Activated naive CD4-positive, alpha-beta T cell treated with anti-CD3 and anti-CD28 coated beads, Interleukin-2, amount 50 U/mL, for 16 hours (primary cell): ENCODE measurements around the gene BTN2A1.
"Not testable (repeated sequence)": the region's sequence is repeated elsewhere in the genome, so short reads cannot be mapped to it uniquely, and the experiment has no call there.

Source experiments
- DNase-seq: peaks from one replicate; pipeline ENCODE4 v3.0.0-alpha.2; 2020

Gene BTN2A1

DNA sequence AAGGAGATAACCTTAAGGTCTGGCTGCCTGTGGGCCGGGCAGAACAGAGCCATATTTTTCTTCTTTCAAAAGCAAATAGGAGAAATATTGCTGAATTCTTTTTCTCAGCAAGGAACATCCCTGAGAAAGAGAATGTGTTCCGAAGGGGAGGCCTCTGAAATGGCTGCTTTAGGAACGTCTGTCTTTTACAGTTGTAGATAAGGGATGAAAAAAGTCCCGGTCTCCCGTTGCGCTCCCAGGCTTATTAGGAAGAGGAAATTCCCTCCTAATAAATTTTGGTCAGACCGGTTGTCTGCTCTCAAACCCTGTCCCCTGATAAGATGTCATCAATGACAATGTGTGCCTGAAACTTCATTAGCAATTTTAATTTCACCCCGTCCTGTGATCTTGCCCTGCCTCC lies 24.1 kb upstream of the BTN2A1 start:
- DNase-seq: not testable (repeated sequence)

DNA sequence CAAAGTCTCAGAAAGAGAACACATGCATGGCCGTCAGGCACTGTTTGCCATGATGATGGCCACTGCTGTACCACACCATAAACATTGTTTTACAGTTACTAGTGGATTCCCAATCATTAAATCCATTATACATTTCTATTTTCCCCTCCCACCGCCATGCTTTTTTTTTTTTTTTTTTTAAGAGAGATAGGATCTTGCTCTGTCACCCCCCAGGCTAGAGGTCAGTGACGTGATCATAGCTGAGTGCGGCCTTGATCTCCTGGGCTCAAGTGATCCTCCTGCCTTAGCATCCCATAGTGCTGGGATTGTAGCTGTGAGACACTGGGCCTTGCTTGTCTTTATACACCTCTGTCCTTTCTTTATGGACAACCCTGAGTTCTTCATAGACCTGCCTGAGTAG lies 21.7 kb upstream of the BTN2A1 start:
- no peak for DNase-seq

DNA sequence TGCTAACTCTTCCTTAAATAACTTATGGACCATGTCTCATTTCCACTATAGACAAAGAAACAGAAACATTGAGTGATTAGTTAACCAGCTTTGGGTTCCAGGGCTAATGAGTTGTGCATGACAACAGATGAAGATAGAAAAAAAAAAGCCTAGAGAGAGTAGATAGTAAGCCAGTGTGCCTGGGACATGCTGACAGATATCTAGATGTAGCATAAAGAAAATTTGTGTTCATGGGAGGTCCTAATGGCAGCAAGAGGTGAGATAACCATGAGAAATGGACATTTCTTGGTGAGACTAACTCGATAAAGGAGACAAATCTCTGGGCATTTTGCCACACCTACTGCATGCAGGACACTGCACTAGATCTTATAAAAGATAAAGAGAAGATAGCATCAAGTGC lies 20.2 kb upstream of the BTN2A1 start:
- no peak for DNase-seq

DNA sequence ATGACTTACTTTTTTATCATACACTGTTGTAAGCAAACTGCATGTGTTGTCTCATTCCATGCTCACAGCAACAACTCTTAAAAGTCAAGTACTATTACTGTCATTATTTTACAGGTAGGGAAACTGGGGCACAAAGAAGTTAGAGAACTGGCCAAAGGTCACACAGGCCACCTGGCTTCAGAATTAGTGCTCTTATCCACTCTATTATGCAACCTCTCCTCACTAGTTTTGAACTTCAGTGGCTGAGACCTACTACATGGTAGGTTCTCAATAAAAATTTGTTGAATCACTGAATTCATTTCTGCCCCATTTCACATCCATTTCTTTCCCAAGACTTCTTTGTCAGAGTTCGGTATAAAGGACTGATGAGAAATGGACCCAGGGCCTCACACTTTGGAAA lies 19.8 kb upstream of the BTN2A1 start:
- DNase-seq: no peak

DNA sequence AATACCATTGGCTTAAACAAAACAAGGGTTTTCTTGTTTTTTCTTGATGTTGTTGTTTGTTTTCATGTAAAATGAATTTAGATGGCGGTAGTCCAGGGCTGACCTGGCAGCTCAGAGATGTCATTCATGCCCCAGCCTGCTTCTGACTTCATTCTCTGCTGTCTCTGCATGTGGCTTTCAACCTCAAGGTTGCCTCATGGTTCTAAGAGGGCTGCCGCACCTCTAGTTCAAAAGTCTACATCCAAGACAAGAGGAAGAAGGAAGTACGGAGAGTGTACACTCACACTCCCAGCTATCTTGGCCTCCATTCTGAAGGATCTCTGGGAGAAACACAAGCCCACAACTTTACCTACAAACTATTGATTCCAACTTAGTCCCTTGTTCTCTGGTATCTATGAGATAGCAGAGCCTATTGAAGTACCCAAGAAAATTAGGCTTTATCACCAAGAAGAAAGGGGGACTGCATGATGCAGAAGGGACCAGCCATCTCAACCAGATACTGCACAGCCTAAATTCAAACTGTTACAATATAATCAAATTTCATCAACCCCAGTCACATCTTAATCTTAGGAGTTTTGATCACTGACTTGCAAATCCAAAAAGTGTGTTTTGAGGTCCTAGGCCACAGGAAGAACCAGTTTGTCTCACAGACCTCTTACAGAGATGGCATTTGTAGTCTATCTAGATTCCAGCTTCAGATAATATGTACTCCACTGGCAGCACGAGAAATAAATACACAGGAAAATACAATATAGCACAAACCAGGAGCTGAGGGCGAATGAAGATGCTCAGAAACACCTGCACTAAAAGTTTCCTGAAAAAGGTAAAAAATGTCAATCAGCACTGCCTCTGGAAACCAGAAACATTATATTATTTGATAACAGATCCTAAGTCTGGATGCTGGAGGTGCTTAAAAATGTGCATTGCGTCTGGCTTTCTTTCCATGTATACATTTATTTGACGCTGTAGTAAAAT lies 18.3 kb upstream of the BTN2A1 start:
- no peak for DNase-seq

DNA sequence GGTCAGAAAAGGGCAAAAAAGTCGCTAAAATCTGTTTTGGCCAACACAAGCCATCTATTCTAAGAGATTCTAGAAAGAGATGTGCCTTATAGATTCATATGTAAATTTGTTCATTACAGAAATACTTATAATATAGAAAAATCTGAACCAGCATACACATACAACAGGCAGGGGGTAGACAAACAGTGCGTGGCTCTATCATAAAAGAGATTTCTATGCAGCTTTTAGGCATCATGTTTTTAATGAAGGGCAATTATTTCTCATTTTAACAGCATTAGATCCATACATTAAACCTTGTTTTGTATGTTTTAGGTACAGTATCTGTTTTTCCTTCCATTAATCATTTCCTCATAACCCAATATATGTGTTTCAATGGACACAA lies 16.8 kb upstream of the BTN2A1 start:
- DNase-seq: no peak

DNA sequence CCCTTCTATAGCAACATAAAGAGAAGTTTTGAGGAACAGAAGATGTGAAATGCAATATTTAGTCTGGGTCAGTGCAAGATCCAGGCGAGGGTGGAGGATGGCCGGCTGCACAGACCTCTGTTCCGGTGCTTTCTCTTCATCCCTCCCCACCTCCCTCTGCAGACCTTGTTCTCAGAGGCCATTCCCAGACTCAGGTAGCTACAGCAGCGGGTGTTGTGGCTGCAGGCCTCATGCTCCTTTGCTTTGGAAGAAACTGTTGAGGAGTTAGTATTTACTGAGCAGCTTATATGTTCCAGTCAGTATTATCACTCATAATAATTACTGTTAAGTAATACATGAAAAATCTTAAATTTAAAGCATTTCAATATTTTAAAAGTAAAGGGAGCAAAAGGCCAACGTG lies 15.8 kb upstream of the BTN2A1 start:
- DNase-seq: no peak

DNA sequence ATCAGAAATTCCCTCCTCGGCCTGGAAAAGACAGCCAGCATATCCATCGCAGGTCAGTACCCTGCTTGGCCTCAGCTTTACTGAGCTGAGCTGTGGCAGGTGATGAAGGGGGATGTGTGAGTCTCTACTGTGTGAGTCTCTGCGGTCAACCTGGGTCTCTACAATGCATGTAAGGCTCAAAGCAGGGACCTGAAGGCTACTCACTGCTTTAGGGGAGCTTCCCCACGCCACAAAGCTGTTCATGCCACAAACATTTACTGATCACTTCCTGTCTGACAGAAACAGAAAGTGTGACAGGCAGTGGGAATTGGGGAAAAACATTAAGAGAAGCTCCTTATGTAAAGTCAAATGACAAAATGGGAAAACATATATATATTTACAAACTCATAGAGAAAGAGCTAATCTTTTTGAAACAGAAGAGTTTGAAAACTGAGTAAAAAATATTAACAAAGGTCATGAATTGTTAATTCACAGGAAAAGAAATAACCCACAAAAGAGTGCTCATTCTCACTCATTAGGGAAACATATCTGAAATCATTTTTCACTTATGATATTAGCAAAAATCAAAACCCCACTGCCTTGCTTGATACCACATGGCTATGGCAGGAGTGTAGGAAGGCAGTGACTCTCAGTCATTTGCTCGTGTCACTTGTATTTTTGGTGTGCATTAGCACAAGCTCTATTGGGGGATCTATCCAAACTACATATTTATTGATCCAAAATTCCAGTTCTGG lies 11.7 kb upstream of the BTN2A1 start:
- DNase-seq: no peak

DNA sequence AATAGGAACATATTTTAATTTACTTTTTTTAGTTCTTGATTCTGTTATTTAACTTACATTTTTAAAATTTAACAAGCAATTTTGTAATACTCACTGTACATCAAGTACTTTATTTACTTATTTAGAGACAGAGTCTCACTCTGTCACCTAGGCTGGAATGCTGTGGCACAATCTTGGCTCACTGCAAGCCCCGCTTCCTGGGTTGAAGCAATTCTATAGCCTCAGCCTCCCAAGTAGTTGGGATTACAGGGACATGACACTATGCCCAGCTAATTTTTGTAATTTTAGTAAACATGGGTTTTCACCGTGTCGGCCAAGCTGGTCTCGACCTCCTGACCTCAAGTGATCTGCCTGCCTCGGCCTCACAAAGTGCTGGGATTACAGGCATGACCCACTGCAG lies 10.5 kb upstream of the BTN2A1 start:
- DNase-seq: no peak

DNA sequence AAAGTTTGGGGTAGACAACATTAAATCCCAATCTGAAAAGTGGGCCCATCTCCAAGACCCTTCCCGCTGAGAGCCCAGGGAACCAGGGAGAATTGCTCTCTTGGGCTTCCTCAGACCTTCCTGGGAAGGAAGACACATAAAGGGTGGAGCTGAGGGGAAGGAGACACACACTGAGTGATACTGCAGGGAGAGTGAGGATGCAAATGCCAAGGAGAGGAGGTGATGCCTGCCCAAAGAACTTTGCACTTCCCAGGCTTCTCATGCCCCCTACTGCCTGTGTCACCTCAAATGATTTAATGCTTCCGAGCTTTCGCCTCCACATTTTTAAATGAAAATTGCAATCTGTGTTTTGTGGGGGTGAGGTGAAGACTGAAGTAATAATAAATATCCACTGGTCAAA lies 7.5 kb upstream of the BTN2A1 start:
- no peak for DNase-seq

DNA sequence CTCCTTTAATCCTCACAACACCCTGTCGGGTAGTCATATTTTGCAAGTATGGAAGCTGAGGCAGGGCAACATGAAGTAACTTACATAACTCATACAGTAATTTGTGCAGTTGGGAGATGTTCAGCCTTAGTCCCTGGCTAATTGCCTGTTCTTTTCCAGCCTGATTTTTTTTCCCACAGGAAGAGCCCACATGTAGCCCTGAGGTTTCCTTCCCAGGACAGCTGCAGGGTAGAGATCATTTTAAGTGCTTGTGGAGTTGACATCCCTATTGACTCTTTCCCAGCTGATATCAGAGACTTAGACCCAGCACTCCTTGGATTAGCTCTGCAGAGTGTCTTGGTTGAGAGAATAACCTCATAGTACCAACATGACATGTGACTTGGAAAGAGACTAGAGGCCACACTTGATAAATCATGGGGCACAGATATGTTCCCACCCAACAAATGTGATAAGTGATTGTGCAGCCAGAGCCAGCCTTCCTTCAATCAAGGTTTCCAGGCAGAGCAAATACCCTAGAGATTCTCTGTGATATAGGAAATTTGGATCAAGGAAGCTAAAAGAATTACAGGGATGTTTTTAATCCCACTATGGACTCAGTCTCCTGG lies 5.0 kb upstream of the BTN2A1 start:
- no peak for DNase-seq

DNA sequence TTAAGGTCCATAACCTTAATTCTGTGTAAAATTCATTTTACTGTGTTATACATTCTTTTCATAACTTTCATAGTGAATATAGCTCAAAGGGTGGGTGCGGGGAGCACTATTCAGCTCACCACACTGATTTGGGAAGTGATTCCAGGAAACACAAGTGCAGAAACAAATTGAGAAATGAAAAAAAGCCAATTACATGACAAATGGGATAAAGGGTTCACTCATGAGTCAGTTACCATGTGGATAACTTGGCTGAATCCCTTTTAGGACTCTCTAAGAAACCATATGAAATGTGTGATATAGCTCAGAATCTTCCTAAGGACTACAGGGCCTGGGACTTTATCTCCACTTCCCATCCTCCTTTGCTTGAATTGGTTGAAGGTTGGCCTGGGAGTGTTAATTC lies 3.1 kb upstream of the BTN2A1 start:
- DNase-seq: no peak

DNA sequence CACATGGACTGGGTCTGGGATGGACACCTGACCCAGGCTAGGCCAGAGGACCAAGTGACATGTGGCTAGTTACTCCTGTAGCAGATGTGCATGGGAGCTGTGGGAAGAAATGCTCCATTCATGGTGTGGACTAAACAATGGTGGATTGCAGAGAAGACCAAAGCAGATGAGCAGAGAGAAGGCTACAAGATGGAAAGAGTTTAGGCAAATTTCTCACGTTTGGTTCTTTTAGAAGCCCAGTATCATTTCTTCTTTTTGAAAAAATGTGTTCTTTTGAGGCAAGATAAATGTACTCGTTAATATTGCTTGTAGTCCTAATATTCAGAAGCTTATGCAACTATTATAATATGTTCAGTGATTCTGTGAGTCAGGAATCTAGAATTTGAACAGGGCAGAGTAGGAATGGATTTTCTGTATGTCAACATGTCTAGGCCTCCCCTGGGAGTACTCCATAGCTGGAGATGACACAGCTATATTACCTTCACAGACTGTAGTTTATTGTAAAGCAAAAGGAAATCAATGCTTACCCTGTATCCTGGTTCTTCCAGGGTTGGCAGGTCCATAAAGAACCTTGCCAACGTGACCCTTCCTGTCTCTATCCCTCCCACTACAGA lies 2.3 kb upstream of the BTN2A1 start:
- DNase-seq: no peak

DNA sequence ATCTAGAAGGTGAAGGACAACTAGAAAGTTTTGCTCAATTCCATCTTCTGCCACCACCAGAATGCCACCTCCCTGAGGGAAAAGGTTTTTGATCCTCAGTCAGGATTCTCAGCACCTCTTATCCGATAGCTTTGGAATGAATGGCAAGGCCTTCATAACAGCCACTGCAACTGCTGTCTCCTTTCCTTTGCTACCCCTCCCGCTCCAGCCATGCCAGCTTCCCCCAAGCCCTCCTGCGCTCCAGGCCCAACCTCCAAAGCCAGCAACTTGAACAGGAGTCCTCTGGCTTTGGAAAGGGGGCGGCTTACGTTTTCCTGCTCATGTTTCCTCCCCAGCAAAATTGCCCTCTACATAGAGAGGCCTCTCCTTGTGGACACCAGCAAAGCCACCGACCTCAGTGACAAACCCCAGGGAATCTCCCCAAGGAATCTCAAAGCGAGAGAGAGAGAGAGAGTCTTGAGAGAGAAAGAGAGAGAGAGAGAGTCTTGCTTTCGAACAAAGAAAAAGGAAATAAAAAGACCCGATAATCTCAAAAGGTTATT lies 420 bp upstream of the BTN2A1 start:
- no peak for DNase-seq

DNA sequence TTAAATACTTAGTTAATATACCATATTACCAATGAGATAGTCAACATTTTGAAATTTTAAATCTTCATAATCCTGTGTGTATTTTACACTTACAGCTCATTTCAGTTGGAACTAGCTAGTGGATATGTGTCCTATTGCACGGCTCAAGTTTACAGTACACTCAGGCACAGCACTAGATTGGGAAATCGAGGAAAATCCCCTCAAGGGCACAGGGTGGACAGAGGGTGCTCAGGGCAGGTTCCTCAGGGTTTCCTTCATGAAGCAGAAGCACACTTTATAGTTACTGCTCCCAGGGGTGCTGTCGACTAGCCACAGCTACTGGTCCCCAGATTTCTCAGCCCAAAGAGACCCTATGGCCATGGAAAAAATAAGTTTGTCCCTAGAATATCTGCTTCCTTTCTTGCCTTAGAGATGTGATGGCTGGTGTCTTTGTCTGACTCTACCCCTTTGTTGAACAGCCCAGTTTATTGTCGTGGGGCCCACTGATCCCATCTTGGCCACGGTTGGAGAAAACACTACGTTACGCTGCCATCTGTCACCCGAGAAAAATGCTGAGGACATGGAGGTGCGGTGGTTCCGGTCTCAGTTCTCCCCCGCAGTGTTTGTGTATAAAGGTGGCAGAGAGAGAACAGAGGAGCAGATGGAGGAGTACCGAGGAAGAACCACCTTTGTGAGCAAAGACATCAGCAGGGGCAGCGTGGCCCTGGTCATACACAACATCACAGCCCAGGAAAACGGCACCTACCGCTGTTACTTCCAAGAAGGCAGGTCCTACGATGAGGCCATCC lies 1.5 kb downstream of the BTN2A1 start:
- DNase-seq: no peak

DNA sequence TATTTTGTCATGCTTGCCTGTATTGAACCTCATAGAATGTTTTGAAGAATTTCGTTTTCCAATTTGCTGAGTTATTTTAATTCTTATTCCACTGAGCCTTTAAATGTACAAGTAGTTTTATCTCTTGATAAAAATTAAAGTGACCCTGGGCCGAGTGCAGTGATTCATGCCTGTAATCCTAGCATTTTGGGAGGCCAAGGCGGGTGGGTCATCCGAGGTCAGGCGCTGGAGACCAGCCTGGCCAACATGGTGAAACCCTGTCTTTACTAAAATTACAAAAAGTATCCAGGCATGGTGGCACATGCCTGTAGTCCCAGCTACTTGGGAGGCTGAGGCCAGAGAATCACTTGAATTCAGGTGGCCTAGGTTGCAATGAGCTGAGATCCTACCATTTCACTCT lies 3.6 kb downstream of the BTN2A1 start:
- not testable (repeated sequence) for DNase-seq

DNA sequence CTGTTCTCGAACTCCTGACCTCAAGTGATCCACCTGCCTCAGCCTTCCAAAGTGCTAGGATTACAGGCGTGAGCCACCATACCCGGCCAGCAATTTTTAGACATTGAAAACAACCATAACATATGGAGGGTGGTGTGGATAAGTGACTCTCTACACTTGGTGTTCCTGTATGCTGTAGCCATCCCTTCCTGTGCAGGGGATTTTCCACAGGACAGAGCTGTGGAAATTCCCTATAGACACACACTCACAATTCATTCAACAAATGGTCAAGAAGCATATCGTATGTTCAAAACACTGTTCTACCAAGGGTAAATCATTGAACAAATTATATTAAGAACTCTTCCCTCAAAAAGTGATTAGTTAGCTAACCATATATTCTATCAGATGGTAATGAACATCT lies 6.3 kb downstream of the BTN2A1 start:
- DNase-seq: no peak

DNA sequence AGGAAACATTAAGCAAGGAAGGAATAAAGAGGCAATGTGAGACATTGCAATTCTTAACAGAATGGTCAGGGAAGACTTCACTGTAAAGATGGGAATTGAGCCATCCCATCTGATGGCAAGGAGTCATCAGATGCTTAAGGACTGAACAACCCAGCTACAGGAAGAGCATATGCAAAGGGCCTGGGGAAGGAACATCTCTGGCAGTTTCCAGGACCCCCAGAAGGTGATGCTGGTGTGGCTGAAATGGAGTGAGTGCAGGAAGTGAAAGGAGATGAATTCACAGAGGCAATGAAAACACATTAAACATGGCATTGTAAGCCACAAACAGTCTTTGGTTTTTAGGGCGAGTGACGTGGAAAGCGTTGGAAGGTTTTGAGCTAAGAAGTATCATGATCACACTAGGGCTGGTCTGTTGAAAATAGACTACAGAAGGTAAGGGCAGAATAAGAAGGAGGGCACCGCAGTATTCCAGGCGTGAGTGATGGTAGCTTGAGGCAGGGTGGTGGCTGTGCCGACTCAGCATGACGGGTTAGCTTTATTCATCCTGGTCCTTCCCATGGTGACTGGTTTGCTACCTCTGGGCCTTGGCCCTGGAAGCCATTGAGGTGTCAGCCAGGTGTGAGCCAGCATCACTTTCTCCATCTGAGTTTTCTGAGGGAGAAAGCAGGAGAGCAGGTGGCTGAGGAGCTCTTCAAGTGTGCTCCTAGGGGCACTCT lies 6.8 kb downstream of the BTN2A1 start:
- DNase-seq: no peak

DNA sequence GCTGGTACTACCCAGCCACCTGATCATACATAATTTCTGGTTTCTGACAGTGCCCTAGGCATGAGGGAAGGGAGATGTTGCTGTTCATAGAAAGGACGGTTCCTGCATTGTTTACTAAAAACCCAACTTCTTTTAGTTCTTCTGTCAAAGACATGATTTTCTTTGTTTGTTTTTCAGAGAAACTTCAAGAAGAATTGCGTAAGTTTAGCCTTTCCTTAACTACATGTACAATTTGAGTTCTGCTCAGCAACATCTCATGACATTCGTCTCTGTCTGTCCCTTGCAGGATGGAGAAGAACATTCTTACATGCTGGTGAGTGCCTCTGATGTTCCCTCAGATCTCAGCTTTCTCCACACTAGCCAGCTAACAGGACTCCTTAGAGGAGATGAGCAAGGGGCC lies 8.0 kb downstream of the BTN2A1 start:
- no peak for DNase-seq

DNA sequence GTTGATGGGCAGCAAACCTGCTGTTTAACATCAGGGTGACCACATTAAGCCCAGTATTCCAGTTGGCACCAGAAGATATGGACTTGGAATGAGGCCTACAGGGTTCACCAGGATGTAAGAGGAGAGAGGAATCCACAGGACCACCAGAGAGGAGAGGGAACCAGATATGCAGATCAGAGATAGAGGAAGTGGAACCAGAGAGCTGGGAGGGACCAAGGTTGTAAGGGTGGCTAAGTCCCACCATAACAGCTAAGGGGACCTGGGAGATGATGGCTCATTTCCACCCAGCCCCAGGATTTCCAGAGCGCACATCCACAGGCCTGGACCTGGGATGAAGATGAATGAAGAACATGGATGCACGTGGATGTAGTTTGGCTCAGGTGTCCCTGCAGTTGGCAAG lies 11.1 kb downstream of the BTN2A1 start:
- DNase-seq: no peak

DNA sequence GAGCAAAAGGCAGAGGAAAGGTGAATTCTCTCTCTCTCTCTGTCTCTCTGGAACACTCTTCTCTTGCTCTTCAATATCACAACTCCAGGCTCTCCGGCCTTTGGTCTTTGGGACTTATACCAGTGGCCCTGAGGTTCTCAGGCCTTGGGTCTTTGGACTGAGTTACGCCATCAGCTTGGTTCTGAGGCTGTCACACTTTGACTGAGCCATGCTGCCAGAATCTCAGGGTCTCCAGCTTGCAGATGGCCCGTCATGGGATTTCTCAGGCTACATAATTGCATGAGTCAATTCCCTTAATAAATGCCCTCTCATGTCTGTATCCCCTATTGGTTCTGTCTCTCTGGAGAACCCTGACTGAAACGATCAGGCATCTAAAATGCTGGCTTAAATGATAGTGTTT lies 12.9 kb downstream of the BTN2A1 start:
- DNase-seq: no peak

DNA sequence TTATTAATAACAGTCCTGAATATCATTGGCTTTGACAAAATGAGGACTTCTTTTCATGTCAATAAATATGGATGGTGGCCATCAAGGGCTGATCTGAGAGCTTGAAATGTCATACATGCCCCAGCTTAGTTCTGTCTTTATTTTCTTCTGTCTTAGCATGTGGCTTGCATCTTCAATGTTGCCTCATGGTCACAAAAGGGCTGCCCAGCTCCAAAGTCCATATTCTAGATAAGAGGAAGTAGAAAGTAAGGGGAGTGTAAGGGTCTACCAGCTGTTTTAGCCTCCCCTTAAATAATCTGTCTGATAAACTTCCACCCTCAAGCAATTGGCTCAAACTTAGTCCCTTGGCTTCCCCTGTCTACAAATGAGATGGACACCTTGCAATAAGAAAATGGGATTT lies 14.2 kb downstream of the BTN2A1 start:
- DNase-seq: no peak
